Heart left ventricle (tissue), 16 donors: ENCODE results near the gene STAG1. TPM values are rescaled to one million over a fixed set of nuclear protein-coding genes. Genes with fewer than 3 reads are reported as not detected.
"Not testable (repeated sequence)": the region's sequence is repeated elsewhere in the genome, so short reads cannot be mapped to it uniquely, and the experiment has no call there.

Experiments used
- ATAC-seq, 4 donors: fragments of 200-7000 bp; cut with Tn5 transposase; one replicate each; pipeline ENCODE4 v1.9.1; 2020 to 2022; ENCODE audit warnings: moderate library complexity in 4 of 4, mild to moderate bottlenecking in 3 of 4, moderate number of reproducible peaks in 1 of 4
- DNase-seq, 5 donors: peaks; one replicate each; pipeline ENCODE4 v3.0.0-alpha.2; 2020
- H3K27ac ChIP-seq, 12 donors: fragments of 200-600 bp; sonication (generic) in 4 of 12; one replicate each; pipeline versions ENCODE4 v1.5.0 to v1.8.0; 2016 to 2022; ENCODE audit warnings: mild to moderate bottlenecking in 2 of 12
- H3K27me3 ChIP-seq, 9 donors: fragments of 200-600 bp; sonication (generic) in 2 of 9; one replicate each; pipeline versions ENCODE4 v1.5.1 to v1.8.0; 2016 to 2022; ENCODE audit warnings: mild to moderate bottlenecking in 3 of 9
- H3K36me3 ChIP-seq, 9 donors: fragments of 200-600 bp; sonication (generic) in 2 of 9; one replicate each; pipeline versions ENCODE4 v1.5.0 to v1.8.0; 2018 to 2022; ENCODE audit warnings: mild to moderate bottlenecking in 2 of 9
- H3K4me1 ChIP-seq, 12 donors: fragments of 200-600 bp; sonication (generic) in 4 of 12; one replicate each; pipeline versions ENCODE4 v1.5.0 to v1.8.0; 2016 to 2022; ENCODE audit warnings: mild to moderate bottlenecking in 3 of 12
- H3K4me3 ChIP-seq, 12 donors: fragments of 200-600 bp; sonication (generic) in 4 of 12; one replicate each; pipeline versions ENCODE4 v1.5.0 to v1.8.0; 2017 to 2022; ENCODE audit warnings: mild to moderate bottlenecking in 9 of 12, moderate library complexity in 4 of 12
- H3K9me3 ChIP-seq, 12 donors: fragments of 200-600 bp; sonication (generic) in 4 of 12; one replicate each; pipeline versions ENCODE4 v1.5.0 to v1.8.0; 2016 to 2022; ENCODE audit warnings: mild to moderate bottlenecking in 1 of 12
- CTCF ChIP-seq, 12 donors: fragments of 200-600 bp; sonication (generic) in 4 of 12; IDR thresholded peaks; one replicate each; pipeline versions ENCODE4 v1.5.0 to v1.8.0; 2018 to 2022; ENCODE audit warnings: antibody characterized with exemption in 12 of 12, mild to moderate bottlenecking in 5 of 12
- POLR2A ChIP-seq, 2 donors: fragments of 450-650 bp; IDR thresholded peaks; one replicate each; pipeline ENCODE4 v1.6.1; 2017; ENCODE audit warnings: antibody characterized with exemption in 2 of 2, mild to moderate bottlenecking in 2 of 2, moderate library complexity in 2 of 2
- WGBS, 4 donors: extraction: QIAGEN DNeasy Blood & Tissue Kit in 2 of 4; methylation state at CpG; one replicate each; pipeline versions ENCODE4 v1.1.5 to v1.1.7; 2013 to 2018; 5-methylcytosine and 5-hydroxymethylcytosine counted together
- intact Hi-C, 10 donors: fragments of 100-400 bp; cut with DNase I; formaldehyde crosslinking; loops; one replicate each; pipeline versions ENCODE4 v1.11.1 to v1.14.2; 2022
- polyA plus RNA-seq, 2 donors: library from polyadenylated mRNA; stranded (reverse); fragments of 200-250 nt; gene quantifications; one replicate each; pipeline ENCODE4 v1.2.3, GENCODE V29; 2013
- total RNA-seq, 9 donors: library from RNA; depleted of rRNA in 2 of 9; stranded (reverse); fragments of >200 nt in 2 of 9; fragmentation: NEBNext Ultra II Directional in 3 of 9; extraction: Animal tissue kit (Norgen Biotek cat#: 25700) in 3 of 9; gene quantifications; one replicate each; pipeline versions ENCODE4 v1.1.0 to v1.2.4, GENCODE V29; 2016 to 2023
- donor health status: ischemic (EF 13 %, LVEDD 7.1; RV severe dilation, severe dysfunction).
- donor health status: healthy with polysubstance abuse.
- donor health status: DM: no; HTN: yes; CAD: no.
- donor health status: DM: no; HTN: no; CAD: no.
- donor health status: ischemic (EF 25% LVEDD 6.9; RV normal size, moderate dysfunction).
- donor health status: ischemic (EF 25% LVEDD 5.7; RV mildly dilated, moderate dysfunction).
- donor health status: healthy.
- donor health status: DM: yes; HTN: yes; CAD: no.
- donor health status: ischemic (EF 35%, LVEDD 5.7; RV mildly dilated, moderate dysfunction).
- donor health status: nonischemic (EF 11% LVEDD 7.7; RV severe dilation, severe dysfunction).
- donor health status: DM: yes; HTN: yes; CAD: no.
- donor health status: PGD.
- donor health status: ischemic (EF 29% LVEDD 5.4; RV normal size, mild dysfunction).
- donor health status: nonischemic (EF 23%, LVEDD 6.1; RV moderate dilation, normal function).

STAG1 gene
- total and polyA plus RNA-seq, 11 donors = 7.2 to 23.4 (median 19.8) TPM

GRCh38 chr3:136758160-136759102 lies 6.3 kb upstream of the STAG1 start:
- ATAC-seq, H3K27me3 ChIP-seq, H3K36me3 ChIP-seq: not testable (repeated sequence)
- H3K4me1 ChIP-seq = peaks cover 0 to 10% (median 6%) of the 10 kb centered on the region in 12 donors
- DNase-seq = peak in 1 of 5 donors; percentile 44
- peaks cover 0 to 13% (median 0%) of the 10 kb centered on the region in 12 donors for H3K9me3 ChIP-seq
- peak overlapping the region in 1 of 12 donors; percentile 61 for H3K27ac ChIP-seq
- peak overlapping the region in 1 of 12 donors; percentile 2 for H3K4me3 ChIP-seq
- intact Hi-C loops = loop anchor here in 8 of 10 donors (2.0 to 10.0 kb wide), 7 partner anchors 44 to 684 kb away; partner anchors contain the start of genes MSL2 (in 1 of the 8) and NCK1 (in 1 of the 8)
- TF ChIP-seq CTCF (IDR thresholded peaks at IDR 0.05) = peak in 10 of 12 donors; percentile 10 to 42 (median 26)
- WGBS, 4 donors = 85 to 89% (median 87%) methylated on average over 20 of the region's 20 CpGs

GRCh38 chr3:136755192-136755591 lies 3.0 kb upstream of the STAG1 start:
- TF ChIP-seq CTCF (IDR thresholded peaks at IDR 0.05) = no peak
- TF ChIP-seq POLR2A (IDR thresholded peaks at IDR 0.05) = no peak
- H3K36me3 ChIP-seq = no peaks in the 10 kb centered on the region
- 92 to 97% (median 95%) methylated on average over 2 of the region's 2 CpGs for WGBS, 4 donors
- no peak for DNase-seq
- intact Hi-C loops = loop anchor here in 7 of 10 donors (5.0 to 10.0 kb wide), 6 partner anchors 47 to 680 kb away; partner anchors contain the start of genes MSL2 (in 1 of the 7) and NCK1 (in 1 of the 7)
- H3K27ac ChIP-seq = no peak overlapping the region
- H3K4me3 ChIP-seq = no peak overlapping the region
- ATAC-seq = no peak
- no peaks in the 10 kb centered on the region for H3K27me3 ChIP-seq
- H3K4me1 ChIP-seq = peaks cover 0 to 22% (median 13%) of the 10 kb centered on the region in 12 donors
- H3K9me3 ChIP-seq = peaks cover 0 to 4% (median 0%) of the 10 kb centered on the region in 12 donors

- Histone ChIP-seq H3K4me1 (peaks cover 0 to 37% (median 26%) of the 10 kb centered on the region in 12 donors), H3K27me3 (no peaks in the 10 kb centered on the region), H3K36me3 (no peaks in the 10 kb centered on the region), H3K4me3 (peak overlapping the region; percentile 40 to 95 (median 69)), H3K9me3 (peaks cover 0 to 2% (median 0%) of the 10 kb centered on the region in 12 donors), H3K27ac (peak overlapping the region; percentile 93 to 100 (median 98))
- WGBS, 4 donors = 47 to 66% (median 56%) methylated on average over 11 of the region's 11 CpGs
- TF ChIP-seq CTCF (IDR thresholded peaks at IDR 0.05) = no peak
- TF ChIP-seq POLR2A (IDR thresholded peaks at IDR 0.05) = no peak
- ATAC-seq (no peak), DNase-seq (no peak)
- intact Hi-C loops = loop anchor here (1.0 to 10.0 kb wide), 21 partner anchors 51 to 683 kb away; partner anchors contain the start of genes MSL2 (in 4 of the 10), NCK1 (in 4 of the 10), PCCB (in 3 of the 10) and SLC35G2 (in 1 of the 10)
Measured at GRCh38 chr3:136753326-136753939, 1.3 kb upstream of the STAG1 start.
